HUES48 (cell line): ENCODE results near the gene CLCNKB.

Experiments used
- H3K27ac ChIP-seq: one replicate; pipeline ENCODE4 v1.7.0; 2013; ENCODE audit warnings: low read depth, low read length, inconsistent platforms
- H3K27me3 ChIP-seq: 2 replicates; pipeline ENCODE4 v1.6.1; 2013; ENCODE audit warnings: mild to moderate bottlenecking, low read length; ENCODE audit not compliant: control insufficient read depth, insufficient read depth
- H3K36me3 ChIP-seq: 2 replicates; pipeline ENCODE4 v1.6.1; 2013; ENCODE audit warnings: low read length; ENCODE audit not compliant: control insufficient read depth, insufficient read depth
- H3K4me1 ChIP-seq: 2 replicates; pipeline ENCODE4 v1.6.1; 2013; ENCODE audit warnings: mild to moderate bottlenecking, low read length; ENCODE audit not compliant: control insufficient read depth, insufficient read depth
- H3K4me3 ChIP-seq: 2 replicates; pipeline ENCODE4 v1.5.1; 2013; ENCODE audit warnings: mild to moderate bottlenecking, low read depth, low read length
- H3K9ac ChIP-seq: 2 replicates; pipeline ENCODE4 v1.6.1; 2013; ENCODE audit warnings: mild to moderate bottlenecking, low read depth, low read length, moderate library complexity
- H3K9me3 ChIP-seq: 2 replicates; pipeline ENCODE4 v1.6.1; 2013; ENCODE audit warnings: low read length; ENCODE audit not compliant: control insufficient read depth, insufficient read depth

The CLCNKB gene

GRCh38 chr1:16092097-16092922 is 48.7 kb downstream of the CLCNKB start:
- no peaks in the 10 kb centered on the region for H3K36me3 ChIP-seq
- no peak overlapping the region for H3K4me3 ChIP-seq
- H3K9me3 ChIP-seq: no peaks in the 10 kb centered on the region
- no peak overlapping the region for H3K27ac ChIP-seq
- no peaks in the 10 kb centered on the region for H3K27me3 ChIP-seq
- H3K9ac ChIP-seq: no peak overlapping the region
- H3K4me1 ChIP-seq: no peaks in the 10 kb centered on the region

- H3K4me1 ChIP-seq: no peaks in the 10 kb centered on the region
- no peak overlapping the region for H3K9ac ChIP-seq
Observed at GRCh38 chr1:16092923-16093511, 49.4 kb downstream of the CLCNKB start.

GRCh38 chr1:16093611-16094010 is 50.0 kb downstream of the CLCNKB start:
- no peak overlapping the region for H3K4me3 ChIP-seq
- no peaks in the 10 kb centered on the region for H3K9me3 ChIP-seq
- H3K4me1 ChIP-seq: no peaks in the 10 kb centered on the region
- H3K36me3 ChIP-seq: no peaks in the 10 kb centered on the region
- no peaks in the 10 kb centered on the region for H3K27me3 ChIP-seq
- H3K9ac ChIP-seq: no peak overlapping the region
- peak overlapping the region; percentile 51 for H3K27ac ChIP-seq

More at GRCh38 chr1:16092923-16093511, 49.4 kb downstream of the CLCNKB start:
- Histone ChIP-seq H3K4me3 (no peak overlapping the region), H3K27me3 (no peaks in the 10 kb centered on the region), H3K36me3 (no peaks in the 10 kb centered on the region), H3K9me3 (no peaks in the 10 kb centered on the region), H3K27ac (no peak overlapping the region)

- no peak overlapping the region for H3K27ac ChIP-seq
- no peaks in the 10 kb centered on the region for H3K4me1 ChIP-seq
- H3K27me3 ChIP-seq: no peaks in the 10 kb centered on the region
- no peak overlapping the region for H3K4me3 ChIP-seq
- H3K36me3 ChIP-seq: no peaks in the 10 kb centered on the region
- H3K9me3 ChIP-seq: no peaks in the 10 kb centered on the region
- H3K9ac ChIP-seq: no peak overlapping the region
Observed at GRCh38 chr1:16094453-16095158, 51.0 kb downstream of the CLCNKB start.

- Histone ChIP-seq H3K9me3 (no peaks in the 10 kb centered on the region), H3K36me3 (no peaks in the 10 kb centered on the region), H3K27ac (no peak overlapping the region), H3K27me3 (no peaks in the 10 kb centered on the region), H3K9ac (no peak overlapping the region), H3K4me1 (no peaks in the 10 kb centered on the region), H3K4me3 (no peak overlapping the region)
Observed at GRCh38 chr1:16095447-16095846, 51.9 kb downstream of the CLCNKB start.

- H3K4me1 ChIP-seq: no peaks in the 10 kb centered on the region
- H3K4me3 ChIP-seq: no peak overlapping the region
- no peak overlapping the region for H3K9ac ChIP-seq
Observed at GRCh38 chr1:16099412-16099811, 55.8 kb downstream of the CLCNKB start.

GRCh38 chr1:16101623-16102022 is 58.0 kb downstream of the CLCNKB start:
- no peaks in the 10 kb centered on the region for H3K4me1 ChIP-seq
- no peak overlapping the region for H3K4me3 ChIP-seq
- peaks cover 13% of the 10 kb centered on the region for H3K9me3 ChIP-seq
- H3K27me3 ChIP-seq: no peaks in the 10 kb centered on the region
- H3K36me3 ChIP-seq: no peaks in the 10 kb centered on the region
- no peak overlapping the region for H3K9ac ChIP-seq
- H3K27ac ChIP-seq: no peak overlapping the region

More at GRCh38 chr1:16099412-16099811, 55.8 kb downstream of the CLCNKB start:
- Histone ChIP-seq H3K27me3 (no peaks in the 10 kb centered on the region), H3K27ac (no peak overlapping the region), H3K36me3 (no peaks in the 10 kb centered on the region), H3K9me3 (peaks cover 13% of the 10 kb centered on the region)
